Measurements from ENCODE around the gene AQP12A.
"Not testable (repeated sequence)": the region's sequence is repeated elsewhere in the genome, so short reads cannot be mapped to it uniquely, and the experiment has no call there.

DNA sequence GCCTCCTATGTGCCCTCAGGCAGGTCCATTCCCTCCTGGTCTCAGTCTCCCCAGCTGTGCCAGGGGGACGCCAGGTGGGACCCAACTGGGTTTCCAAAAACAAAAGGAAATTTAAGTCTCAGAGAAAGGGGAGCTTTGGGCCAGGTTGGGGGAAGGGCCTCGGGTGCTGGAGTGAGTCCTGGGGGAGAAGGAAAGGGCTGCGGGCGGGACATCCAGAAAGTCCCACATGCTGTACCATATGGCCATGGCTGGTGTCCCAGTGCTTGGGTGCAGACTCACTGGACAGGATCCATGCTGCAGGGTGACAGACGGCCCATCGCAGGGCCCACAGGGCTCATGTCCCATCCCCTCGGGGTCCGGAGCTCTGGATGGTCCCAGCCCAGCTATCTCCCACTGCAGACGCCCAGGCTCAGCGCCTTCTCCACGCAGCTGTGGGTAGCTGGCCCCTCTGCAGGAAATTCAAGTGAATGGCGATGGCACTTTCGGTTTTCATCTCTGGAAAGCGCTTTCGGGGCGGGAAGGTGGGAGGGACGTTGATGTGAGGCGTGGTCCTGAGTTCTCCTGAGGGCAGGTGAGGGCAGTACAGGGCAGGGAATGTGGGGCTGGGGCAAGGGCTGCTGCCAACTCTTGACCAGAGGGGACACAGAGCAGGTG, 1.1 kb upstream of the AQP12A start:
- TF ChIP-seq, protein P1, sequence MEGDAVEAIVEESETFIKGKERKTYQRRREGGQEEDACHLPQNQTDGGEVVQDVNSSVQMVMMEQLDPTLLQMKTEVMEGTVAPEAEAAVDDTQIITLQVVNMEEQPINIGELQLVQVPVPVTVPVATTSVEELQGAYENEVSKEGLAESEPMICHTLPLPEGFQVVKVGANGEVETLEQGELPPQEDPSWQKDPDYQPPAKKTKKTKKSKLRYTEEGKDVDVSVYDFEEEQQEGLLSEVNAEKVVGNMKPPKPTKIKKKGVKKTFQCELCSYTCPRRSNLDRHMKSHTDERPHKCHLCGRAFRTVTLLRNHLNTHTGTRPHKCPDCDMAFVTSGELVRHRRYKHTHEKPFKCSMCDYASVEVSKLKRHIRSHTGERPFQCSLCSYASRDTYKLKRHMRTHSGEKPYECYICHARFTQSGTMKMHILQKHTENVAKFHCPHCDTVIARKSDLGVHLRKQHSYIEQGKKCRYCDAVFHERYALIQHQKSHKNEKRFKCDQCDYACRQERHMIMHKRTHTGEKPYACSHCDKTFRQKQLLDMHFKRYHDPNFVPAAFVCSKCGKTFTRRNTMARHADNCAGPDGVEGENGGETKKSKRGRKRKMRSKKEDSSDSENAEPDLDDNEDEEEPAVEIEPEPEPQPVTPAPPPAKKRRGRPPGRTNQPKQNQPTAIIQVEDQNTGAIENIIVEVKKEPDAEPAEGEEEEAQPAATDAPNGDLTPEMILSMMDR (conservative IDR thresholded peaks at IDR 0.05 in 1 of 2, IDR thresholded peaks at IDR 0.05 in 1 of 2; ENCODE audit: low read depth in 1 of 2, low read length in 2 of 2), result not testable (repeated sequence)
- not testable (repeated sequence) for TF ChIP-seq EZH2 (IDR thresholded peaks at IDR 0.05; ENCODE audit: low read length, missing control alignments)
